HG03432 (cell line): ENCODE results near the gene NMT1.
"Not testable (repeated sequence)": the region's sequence is repeated elsewhere in the genome, so short reads cannot be mapped to it uniquely, and the experiment has no call there.

ENCODE experiments used
- ATAC-seq: cut with Tn5 transposase; IDR thresholded peaks from one replicate; pipeline ENCODE4 v1.9.1; 2021; ENCODE audit warnings: mild to moderate bottlenecking, moderate library complexity; ENCODE audit not compliant: unreplicated experiment

Gene NMT1

DNA sequence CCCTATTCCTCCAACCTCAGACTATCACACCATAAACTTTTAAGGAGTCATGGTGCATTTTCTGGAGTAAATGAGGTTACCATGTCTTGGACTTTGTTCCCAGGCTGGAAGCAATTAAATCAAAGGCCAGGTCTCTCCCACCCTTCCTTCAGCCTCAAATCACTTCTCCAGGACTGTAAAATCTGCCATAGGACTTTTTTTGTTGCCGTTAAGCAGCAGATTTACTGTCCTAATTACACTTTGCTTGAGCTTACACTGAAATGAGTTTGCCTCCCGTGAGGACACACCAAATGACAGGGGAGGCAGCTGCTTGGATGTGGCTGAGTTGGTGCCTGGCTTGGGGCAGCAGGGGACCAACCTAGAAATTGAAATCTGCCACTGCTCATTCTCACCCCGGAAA lies 24.4 kb upstream of the NMT1 start:
- ATAC-seq = no peak

DNA sequence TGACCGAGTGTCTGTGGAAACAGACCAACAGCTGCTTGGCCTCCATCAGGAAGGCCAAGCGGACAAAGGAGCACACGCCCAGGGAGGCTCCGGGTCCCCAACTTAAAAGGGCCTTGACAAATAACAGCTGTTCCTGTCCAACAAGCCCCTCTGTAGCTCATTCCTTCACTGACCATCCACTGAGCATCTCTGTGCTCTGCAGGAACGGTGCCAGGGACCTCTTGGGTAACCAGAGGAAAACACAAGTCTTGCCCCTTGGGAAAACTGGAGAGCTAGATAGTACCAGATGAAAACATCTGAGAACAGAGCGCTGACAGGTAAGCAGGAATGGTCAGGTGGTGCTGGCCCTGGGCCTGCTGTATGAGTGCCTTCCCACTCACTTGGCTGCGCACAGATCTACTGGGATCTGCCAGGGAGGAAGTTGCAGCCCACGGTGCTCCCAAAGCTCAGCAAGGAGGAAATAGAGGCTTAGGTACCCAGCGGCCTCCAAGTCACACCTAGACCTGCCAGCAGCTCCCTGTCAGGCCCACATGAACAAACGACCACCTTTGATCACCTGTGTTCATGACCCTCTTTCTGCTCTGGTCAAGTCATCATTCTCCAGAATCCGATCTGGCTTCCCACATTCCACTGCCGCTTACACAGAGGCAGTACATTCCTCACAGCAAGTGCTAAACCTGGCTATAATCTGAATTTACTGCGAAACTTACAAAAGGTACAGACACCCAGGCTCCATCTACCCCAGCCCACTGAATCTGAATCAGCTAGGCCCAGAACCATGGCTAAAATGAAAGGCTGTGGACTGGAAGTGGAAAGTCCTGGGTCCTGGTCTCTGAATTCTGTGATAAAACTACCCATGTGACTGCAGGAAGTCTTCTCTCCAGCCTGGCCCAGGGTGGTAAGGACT lies 22.1 kb upstream of the NMT1 start:
- ATAC-seq = no peak

DNA sequence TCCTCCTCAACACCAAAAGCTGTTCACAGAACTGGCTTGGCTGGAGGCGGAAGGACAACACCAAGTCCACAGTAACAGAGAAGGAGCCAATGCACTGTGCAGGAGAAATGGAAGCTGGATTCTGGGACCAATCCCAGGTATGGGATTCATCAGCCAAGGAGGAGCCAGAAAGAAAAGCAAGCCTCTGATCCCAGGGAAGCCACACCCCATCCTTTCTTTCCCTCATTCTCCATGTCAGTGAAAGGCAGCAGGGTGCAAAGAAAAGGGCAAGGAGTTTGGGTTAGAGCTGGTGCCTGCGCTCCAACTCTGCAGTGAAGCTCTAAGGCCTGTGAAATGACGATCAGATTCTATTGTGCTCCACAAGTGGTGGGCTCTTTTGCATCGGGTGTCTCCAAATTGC lies 20.7 kb upstream of the NMT1 start:
- ATAC-seq = no peak

DNA sequence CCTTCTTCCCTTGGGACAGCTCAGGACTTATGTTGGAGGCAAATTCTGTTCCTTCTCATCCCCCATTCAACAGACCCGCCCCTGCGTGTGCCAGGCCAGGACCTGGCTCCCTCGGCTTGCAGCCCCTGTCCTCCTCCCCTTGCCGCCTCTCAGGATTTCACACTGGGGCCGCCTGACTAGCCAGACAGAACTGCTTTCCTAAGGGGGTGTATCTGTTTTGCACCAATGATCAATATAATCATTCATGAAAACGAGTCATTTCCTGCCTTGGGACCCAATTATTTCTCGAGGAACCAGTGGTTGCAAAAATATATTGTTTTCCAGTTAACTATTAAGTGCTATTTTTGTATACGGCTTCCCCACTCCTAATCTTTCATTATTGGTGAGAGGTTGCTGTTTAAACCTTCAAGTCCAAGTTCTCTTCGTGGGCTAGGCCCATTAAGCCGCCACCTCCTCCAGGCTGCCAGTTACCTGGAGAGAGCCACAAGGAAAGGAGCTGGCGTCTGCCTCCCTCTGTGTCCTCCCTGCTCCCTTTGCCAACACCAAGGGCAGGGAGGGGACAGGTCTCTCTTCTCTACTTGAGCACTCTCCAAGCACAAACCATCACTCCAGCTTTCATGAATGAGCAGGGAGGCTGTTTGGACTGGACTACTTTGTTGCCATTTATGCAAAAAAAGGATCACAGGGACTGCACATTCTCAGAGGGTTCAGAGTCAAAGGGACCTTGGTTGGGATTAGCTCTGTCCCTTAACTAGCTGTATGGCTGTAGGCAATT lies 18.6 kb upstream of the NMT1 start:
- no peak for ATAC-seq

DNA sequence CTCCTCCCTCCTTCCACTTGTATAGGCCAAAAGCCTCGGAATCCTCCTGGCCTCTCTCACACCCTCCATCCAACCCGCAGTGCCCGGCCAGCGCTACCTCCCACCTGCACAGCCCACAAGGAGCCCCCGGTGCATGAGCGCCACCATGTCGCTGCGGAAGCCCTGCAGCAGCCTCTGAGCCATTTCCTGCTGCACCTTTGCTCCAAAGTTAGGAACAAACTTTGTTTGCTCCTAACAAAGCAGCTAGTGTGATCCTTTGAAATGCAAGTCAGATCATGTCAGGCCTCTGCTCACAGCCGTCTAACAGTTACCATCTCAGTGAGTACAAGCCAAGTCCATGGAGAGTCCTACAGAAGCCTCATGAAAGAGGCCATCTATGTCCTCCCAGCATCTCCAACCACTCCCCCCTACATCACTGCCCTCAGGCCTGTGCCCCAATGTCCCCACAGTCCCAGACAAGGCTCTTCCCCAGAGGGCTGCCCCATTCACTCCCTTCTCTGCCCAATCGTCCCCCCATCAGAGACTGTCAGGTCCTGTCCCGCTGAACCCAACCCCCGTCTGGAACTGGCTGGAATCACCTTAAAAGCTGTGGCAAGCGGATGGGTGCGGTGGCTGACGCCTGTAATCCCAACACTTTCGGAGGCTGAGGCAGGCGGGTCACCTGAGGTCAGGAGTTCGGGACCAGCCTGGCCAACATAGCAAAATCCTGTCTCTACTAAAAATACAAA lies 17.1 kb upstream of the NMT1 start:
- no peak for ATAC-seq

DNA sequence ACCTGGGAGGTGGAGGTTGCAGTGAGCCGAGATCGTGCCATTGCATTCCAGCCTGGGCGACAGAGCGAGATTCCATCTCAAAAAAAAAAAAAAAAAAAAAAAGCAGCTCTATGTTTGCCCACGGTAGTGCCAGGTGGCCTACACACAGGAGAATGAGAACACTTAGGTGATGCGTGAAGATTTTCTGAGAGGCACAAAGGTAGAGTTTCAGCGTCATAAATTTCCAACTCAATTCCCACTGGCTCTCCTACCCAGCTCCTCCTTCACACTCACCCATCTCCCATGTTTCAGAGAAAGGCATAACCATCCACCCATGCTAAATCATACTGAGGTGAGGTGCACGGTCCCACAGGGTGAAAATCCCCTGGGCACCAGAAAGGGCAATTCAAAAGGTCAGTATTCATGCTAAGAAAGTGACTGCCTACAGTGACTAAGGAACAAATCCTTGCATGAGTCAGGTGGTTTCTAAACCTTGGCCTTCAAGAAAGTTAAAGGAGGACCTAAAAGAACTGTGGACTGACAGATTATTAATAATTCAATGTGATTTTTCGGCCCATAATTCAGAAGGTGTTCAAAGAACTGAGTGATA lies 14.5 kb upstream of the NMT1 start:
- no peak for ATAC-seq

DNA sequence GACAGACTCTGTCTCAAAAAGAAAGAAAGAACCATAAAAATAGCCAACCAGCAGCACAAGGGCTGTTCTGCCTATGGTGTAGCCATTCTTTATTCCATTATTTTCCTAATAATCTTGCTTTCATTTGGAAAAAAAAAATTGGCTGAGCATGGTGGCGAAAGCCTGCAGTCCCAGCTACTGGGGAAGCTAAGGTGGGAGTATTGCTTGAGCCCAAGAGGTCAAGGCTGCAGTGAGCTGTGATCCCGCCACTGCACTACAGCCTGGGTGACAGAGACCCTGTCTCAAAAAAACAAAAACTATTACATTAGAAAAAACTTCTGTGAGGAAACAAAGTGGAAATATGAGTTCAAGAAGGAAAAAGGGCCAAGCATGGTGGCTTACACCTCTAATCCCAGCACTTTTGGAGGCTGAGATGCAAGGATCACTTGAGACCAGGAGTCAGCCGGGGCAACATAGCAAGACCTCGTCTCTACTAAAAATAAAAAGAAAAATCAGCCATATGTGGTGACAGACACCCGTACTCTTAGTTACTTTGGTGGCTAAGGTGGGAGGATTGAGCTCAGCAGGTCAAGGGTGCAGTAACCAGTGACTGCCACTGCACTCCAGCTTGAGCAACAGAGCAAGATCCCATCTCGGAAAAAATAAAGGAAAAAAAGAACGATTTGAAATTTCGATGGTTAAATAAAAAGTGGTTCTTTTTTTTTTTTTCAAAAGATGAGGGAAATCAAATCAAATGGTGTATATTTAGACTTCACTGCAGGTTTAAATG lies 12.1 kb upstream of the NMT1 start:
- ATAC-seq = no peak

DNA sequence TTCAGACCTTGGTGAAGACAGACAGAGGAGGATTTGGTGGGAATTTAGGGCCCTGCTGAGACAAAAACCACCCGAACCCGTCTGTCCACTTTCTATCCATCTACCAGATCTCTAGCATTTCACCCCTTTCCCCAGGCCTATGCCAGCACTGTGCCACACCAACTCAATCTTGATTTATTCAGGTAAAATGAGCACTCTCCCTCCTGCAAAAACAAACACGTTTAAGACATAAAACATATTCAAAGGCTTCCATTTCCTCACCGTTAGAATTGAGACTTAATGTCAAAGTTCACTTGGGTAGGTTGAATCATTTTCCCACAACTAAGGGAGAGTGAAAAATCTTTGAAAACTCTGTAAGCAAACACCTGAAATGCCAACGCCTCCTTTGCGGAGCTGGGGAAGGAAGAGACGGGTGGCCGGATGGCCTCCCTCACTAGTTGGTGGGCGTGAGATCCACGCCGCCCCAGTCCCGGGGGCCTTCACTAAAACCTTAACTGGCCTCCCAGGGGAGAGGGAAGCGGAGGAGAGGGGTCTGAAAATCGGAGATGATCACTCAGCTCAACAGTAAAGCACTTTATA lies 10.5 kb upstream of the NMT1 start:
- peak; percentile 13 for ATAC-seq

DNA sequence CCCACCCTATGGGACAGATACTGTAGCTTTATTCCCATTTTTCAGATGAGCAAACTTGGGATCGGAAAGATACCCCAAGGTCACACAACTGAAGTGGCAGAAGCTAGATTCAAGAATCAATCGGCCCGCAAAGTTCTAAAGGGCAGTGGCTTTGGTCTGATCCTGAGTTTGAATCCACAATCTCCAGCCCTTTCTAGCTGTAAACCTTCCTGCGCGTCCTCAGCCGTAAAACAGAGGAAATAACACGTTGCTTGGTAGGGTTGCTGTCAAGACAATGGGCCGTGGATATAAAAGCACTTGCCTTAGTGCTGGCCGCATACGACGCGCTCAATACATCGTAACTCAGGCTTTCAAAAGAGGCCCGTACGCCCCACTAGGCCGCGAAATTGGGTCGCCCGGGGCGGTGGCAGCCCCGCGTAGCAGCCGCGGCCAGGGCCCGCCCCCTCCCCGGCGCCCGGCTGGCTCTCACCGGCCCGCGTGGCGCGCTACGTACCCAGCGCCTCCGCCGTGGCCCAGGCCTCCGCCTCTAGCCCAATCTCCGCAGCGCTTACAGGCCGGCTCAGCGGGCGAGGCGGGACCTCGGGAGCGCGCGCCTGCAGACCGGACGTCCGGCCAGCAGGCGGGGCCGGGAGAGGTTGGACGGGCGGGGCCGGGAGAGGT lies 9.9 kb upstream of the NMT1 start, which contains the start of gene DCAKD:
TSS of gene DCAKD (minus strand) at position 573 of the 660 bp plus-strand sequence. CDS start 16,747 bp downstream, outside the sequence.
- peak; percentile 93 for ATAC-seq

DNA sequence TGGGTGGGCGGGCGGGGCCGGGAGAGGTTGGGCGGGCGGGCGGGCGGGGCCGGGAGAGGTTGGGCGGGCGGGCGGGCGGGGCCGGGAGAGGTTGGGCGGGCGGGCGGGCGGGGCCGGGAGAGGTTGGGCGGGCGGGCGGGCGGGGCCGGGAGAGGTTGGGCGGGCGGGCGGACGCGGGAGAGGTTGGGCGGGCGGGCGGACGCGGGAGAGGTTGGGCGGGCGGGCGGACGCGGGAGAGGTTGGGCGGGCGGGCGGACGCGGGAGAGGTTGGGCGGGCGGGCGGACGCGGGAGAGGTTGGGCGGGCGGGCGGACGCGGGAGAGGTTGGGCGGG lies 9.4 kb upstream of the NMT1 start:
- not testable (repeated sequence) for ATAC-seq

DNA sequence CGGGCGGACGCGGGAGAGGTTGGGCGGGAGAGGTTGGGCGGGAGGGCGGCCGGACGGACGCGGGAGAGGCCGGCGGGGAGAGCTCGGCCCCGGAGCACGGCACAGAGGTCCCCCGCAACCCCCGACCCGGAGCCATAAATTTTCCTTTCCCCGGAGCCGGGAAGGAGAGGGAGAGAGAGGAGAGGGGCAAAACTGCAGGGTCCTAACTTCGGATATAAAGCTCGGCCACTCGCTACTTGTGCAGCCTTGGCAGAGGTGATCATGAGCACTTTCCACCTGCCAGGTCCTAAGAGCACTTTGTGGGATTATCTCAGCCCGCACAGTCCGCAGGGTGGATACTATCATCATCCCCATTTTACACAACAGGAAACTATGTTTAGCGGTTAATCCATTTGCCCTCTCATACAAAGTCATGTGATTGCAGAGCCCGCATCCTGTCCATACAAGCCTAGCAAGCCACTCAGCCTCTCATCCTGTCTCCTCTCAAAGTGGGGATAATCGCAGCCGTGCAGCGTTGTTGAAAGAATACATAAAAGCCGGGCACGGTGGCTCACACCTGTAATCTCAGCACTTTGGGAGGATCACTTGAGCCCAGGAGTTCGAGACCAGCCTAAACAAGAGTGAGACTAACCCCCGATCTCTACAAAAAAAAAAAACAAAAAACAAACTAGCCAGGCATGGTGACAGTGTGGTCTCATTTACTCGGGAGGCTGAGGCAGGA lies 8.9 kb upstream of the NMT1 start:
- ATAC-seq = no peak

DNA sequence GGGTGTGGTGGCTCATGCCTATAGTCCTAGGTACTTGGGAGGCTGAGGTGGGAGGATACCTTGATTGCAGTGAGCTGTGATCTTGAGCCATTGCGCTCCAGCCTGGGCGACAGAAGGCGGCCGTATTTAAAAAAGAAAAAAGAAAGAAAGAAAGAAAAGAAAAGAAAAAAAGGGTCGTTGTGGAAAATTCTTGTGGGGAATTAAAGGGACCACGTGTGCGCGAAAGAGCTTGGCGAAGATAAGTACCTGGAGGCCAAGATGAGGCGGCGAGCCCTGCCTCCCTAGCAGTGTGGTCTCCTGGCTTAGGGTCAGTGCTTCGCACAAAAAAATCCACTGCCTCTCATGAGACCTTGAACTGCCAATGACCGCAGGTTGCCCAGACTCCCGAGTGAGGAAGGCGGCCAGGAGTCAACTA lies 728 bp upstream of the NMT1 start:
- ATAC-seq = no peak

DNA sequence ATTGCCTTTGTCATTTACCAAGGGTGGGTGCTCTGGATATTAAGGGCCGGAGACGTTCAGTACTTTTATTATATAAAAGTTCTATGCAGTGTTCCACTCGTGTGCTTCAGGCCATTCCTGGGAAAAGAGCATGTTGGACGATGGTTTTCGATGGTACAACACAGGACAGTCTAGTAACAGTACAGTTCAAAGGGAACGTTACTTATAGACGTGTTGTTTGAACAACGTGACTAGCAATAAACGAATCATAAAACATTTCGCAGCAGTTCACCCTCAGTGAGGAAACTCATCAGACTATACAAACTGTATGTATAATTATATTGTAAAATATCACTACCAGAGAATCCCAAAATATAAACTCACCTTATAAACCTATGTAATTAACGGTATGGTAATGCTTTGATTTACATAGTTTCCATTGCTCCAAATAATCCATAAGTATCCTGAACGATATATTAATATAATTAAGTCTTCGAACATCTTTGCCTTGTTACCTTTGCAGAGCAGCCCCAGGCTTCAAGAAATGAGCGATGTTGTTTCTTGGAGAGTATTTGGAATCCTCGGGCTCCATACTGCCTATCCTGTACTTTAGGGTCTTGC lies 589 bp downstream of the NMT1 start:
- no peak for ATAC-seq

DNA sequence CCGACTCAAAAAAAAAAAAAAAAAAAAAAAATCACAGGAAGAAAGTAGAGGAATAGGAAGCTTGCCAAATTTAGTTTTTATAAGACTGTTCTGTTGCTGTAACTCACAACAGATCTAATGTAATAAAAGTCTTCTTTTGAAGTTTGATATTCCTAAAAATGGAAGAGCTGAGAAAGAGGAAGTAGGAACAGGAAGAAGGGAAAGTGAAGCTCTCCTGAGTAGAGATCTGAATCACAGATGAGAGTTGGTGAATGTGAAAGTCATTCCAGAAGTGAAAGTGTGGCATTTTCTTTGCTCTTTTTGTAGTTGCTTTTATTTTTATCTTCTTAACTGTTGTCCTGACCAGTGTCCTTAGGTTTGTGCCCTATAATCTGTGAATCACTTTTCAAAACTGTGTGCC lies 2.1 kb downstream of the NMT1 start:
- ATAC-seq = no peak

DNA sequence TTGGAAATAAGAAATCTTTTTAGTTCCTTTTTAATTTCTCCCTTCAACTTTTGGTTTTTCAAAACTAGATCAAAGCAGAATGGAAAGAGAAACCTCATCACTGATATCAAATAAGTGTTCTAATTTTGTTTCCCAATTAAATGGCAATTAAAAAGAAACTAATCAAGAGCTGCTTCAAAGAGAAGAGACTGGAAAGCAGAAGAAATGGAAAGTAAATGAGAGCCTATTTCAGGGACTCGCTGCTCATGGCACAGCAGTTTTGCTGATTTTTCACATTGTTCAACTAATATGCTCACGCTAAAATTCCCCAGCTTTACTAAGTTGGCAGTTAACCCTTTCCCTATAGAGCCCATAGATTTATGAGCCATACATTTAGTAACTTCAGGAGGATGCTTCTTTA lies 6.5 kb downstream of the NMT1 start:
- ATAC-seq = no peak

DNA sequence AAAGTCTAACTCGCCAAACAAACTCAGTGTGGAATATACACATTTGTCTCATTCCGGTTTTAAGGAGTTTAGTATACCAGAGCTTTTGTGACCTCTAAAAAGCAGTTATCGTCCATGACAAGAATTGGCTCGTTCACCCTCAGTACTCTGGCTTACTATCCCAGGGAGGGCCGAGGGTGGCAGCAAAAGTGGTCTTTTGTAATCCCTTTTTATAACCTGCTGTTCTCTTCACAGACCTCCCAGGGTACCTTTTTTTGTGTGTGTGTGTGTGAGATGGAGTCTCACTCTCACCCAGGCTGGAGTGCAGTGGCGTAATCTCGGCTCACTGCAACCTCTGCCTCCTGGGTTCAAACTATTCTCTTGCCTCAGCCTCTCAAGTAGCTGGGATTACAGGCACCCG lies 8.9 kb downstream of the NMT1 start:
- ATAC-seq = no peak

DNA sequence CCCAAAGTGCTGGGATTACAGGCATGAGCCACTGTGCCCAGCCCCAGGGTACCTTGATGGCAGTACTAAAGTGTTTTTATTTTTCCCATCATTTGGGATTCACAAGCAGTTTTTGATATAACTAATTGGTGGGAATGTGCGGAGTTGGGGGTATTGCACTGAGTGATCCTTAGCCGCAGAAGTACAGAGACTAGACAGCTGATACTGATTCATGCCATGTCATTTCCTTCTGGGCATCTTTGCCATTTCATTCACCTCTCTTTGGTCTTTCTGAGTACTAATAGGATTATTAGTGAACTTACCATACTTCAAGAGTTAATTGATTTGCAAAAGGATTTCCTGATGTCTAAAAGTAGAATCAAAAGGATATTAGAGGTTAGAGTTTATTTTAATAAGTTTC lies 9.7 kb downstream of the NMT1 start:
- ATAC-seq = no peak

DNA sequence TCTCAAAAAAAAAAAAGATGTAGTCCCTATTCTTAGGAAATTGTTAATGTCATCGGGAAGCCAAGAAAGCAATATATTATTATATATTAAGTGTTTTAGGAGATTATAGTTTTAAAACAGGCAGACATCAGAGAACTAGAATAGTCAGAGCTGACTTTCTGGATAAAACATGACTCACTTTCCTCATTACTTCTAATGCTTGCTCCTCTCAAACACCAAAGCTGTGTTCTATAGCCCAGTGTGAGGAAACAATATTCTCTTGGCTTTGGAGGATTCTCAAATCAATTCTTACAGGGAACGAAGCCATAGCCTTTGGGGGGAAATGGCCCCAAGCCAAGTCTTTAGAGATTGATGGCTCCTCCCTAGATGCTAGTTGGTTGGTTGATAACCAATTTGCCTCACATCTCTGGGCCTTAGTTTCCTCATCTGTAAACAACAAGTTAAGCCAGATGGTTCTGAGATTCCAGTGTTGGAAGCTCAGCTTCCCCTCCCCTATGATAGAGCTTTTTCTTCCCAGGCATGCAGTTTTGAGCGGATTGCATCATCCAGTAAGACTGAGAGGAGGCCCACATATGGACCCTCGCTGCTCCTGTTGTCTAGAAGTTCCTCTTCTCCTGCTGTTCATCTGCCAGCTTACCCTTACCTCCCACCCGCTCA lies 12.4 kb downstream of the NMT1 start:
- no peak for ATAC-seq
